Measurements from ENCODE around the gene SSC5D.
A peak's percentile ranks its signal among the peaks of the same experiment; 100 is the strongest.

SSC5D gene

GRCh38 chr19:55554741-55555152 lies 66.5 kb downstream of the SSC5D start:
- no peak for DNase-seq (ENCODE audit: low read depth, low spot score)

GRCh38 chr19:55559684-55560083 lies 71.4 kb downstream of the SSC5D start:
- DNase-seq (ENCODE audit: low read depth, low spot score) = no peak

- DNase-seq (ENCODE audit: low read depth, low spot score) = peak; percentile 31
These were observed 75.0 kb downstream of the SSC5D start for GRCh38 chr19:55563261-55563690.

- DNase-seq (ENCODE audit: low read depth, low spot score) = no peak
These were observed 78.6 kb downstream of the SSC5D start for GRCh38 chr19:55566823-55567222.

GRCh38 chr19:55567708-55568328 lies 79.6 kb downstream of the SSC5D start:
- DNase-seq (ENCODE audit: low read depth, low spot score) = no peak
